HPDE6-E6E7 (cell line): ENCODE data around the gene LPIN3.
"Not testable (repeated sequence)": the region's sequence is repeated elsewhere in the genome, so short reads cannot be mapped to it uniquely, and the experiment has no call there.

ENCODE experiments used
- DNase-seq: peaks from one replicate; pipeline ENCODE4 v3.0.0; 2011; ENCODE audit warnings: missing footprints; ENCODE audit errors: extremely low spot score

The LPIN3 gene, protein sequence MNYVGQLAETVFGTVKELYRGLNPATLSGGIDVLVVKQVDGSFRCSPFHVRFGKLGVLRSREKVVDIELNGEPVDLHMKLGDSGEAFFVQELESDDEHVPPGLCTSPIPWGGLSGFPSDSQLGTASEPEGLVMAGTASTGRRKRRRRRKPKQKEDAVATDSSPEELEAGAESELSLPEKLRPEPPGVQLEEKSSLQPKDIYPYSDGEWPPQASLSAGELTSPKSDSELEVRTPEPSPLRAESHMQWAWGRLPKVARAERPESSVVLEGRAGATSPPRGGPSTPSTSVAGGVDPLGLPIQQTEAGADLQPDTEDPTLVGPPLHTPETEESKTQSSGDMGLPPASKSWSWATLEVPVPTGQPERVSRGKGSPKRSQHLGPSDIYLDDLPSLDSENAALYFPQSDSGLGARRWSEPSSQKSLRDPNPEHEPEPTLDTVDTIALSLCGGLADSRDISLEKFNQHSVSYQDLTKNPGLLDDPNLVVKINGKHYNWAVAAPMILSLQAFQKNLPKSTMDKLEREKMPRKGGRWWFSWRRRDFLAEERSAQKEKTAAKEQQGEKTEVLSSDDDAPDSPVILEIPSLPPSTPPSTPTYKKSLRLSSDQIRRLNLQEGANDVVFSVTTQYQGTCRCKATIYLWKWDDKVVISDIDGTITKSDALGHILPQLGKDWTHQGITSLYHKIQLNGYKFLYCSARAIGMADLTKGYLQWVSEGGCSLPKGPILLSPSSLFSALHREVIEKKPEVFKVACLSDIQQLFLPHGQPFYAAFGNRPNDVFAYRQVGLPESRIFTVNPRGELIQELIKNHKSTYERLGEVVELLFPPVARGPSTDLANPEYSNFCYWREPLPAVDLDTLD

DNA sequence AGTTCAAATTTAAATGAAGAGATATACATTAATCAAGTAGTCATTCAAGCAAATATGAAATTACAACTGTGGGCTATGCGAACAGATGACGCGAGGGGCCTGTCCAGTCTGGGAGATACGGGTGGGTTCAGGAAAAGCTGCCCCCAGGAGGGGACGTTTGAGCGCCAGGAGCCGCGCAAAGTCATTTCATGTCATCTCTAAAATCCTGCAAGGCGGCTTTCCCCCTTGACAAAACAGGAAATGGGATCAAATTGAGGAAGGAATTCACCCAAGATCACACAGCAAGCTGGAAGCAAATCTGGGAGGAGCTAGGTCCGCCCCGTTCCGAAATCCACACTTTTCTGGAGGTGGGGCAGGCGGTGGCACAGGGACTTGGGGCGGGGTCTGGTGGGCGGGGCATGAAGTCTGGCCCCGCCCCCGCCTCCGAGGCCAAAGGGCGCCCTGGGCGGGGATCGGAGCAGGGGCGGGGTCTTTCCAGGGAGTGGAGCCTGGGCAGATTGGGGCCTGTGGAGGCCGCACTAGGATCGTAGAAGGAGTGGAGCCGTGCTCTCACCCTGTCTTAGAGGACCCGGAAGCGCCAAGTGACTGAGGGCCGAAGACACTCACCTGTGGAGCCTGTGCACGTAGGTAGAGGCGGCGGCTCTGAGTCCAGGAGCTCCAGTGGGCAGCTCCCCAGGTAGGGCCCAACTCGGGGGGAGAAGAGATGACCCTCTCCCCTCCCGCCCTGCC, at the start of gene LPIN3:
TSS of gene LPIN3 (plus strand) at position 495 of the 729 bp plus-strand sequence. CDS start 4,983 bp downstream, outside the sequence.
- peak; percentile 100 for DNase-seq

DNA sequence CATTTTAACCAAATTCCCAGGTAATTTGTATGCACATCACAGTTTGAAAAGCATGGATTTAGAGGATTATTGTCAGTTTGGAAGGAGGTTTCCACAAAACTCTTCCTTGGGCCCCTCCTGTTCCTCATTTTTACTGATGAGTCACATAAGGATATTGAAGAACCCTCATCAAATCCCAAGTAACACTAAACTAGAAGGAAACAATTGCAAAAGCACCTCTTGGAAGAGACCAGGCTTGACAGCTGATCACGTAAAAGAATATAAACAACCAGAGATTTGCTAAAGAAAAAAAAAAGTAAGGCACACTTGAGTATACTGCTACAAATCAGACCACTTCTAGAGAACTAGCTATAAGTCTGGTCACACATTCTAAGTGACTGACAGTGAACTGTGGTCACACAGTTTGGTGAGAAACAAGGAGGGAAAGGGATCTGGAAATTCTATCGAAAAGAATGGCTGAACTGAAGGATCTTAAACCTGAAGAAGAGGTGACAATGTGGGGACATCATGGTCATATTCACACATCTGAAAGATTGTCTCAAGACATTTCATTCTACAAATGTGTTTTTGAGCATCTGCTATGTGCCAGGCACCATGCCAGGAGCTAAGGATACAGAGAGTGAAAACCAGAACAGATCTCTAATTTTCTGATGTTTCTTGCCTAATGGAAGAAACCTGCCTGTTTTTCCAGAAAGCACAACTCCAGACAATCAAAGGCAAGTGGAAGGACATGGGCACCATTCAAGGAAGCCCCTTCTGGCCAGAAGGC, 47.2 kb upstream of the LPIN3 start:
- no peak for DNase-seq

- no peak for DNase-seq
Measured at GRCh38 chr20:41299899-41300298, 40.7 kb upstream of the LPIN3 start.

GRCh38 chr20:41300383-41300782, 40.2 kb upstream of the LPIN3 start:
- no peak for DNase-seq

DNA sequence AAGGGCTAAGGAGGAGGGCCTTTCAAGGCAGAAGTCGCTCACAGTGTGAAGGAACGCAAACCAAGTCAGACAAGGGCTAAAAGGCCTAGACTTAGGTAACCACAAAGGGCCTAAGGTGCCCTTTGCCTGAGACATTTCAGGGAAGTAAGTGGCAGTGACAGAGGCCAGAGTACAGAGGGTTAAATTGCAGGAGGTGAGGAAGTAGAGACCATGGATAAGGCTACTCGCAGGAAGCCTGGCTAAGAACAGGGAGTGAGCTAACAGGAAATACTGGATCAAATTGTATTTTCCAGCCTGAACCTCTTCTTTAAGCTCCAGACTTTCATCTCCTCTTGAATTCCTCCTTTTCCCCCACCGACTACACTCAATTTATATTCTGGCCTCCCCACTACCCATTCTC, 39.7 kb upstream of the LPIN3 start:
- DNase-seq: no peak

- DNase-seq: no peak
Measured at GRCh38 chr20:41304002-41304401, 36.6 kb upstream of the LPIN3 start.

- DNase-seq: no peak
Measured at GRCh38 chr20:41304424-41305079, 36.1 kb upstream of the LPIN3 start.

GRCh38 chr20:41306061-41306727, 34.4 kb upstream of the LPIN3 start:
- no peak for DNase-seq

GRCh38 chr20:41307021-41307420, 33.6 kb upstream of the LPIN3 start:
- no peak for DNase-seq

- DNase-seq: no peak
Measured at GRCh38 chr20:41308290-41308711, 32.3 kb upstream of the LPIN3 start.

- DNase-seq: no peak
Measured at GRCh38 chr20:41308726-41309413, 31.8 kb upstream of the LPIN3 start.

DNA sequence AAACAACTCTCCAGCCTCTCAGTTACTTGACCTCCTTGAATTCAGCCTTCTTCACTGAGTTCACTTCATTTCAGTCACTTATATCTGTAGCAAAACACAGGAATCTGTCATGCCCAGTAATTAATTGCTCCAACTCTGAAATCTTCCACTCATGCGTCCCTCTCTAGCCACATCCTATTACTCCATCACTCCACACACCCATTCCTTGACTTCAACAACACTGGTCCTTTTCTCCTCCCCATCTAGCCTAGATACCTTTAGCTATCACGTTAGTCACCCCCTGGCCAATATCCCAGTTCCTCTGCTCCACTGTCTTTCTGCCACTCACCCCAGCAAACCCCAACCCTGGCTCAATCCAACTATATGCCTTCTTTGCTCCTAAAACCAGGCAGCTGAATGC, 30.8 kb upstream of the LPIN3 start:
- no peak for DNase-seq

GRCh38 chr20:41312009-41312408, 28.6 kb upstream of the LPIN3 start:
- not testable (repeated sequence) for DNase-seq

DNA sequence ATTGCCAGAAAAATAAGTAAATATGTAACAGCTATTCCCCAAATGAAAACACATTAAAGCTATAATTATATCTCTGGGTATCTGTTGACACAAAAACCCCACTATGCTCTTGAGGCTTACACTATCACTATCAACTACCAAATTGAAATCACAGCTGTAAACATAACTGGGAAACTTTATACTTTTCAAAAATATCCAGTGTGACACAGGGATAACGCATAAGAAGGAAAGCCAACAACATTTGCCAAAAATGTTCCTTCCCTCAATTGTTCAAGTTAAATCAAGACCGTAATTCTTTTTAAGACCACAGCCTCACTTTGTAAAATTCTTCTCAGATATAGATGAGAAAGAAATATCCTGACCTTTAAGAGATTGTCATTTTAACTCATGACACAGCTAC, 26.2 kb upstream of the LPIN3 start:
- no peak for DNase-seq

DNA sequence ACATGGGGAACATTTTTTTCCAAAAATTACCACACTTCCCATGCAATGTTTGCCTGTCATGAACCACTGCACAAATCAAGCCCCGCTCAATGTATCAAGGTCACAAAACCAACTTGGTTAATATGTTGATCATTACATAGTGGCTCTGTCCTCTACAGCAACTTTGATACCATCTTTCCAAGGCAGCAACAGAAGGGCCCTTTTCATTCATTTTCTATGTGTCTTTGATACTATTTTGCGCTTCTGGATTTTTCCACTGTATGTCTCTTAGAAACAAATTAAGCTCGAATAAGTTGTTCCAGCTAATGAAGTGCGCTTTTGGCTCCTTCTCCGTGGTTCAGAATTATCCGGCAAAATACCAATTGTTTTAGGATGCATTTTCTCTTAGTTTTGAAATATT, 24.6 kb upstream of the LPIN3 start:
- no peak for DNase-seq

GRCh38 chr20:41316602-41317545, 23.7 kb upstream of the LPIN3 start:
- DNase-seq: peak; percentile 90

DNA sequence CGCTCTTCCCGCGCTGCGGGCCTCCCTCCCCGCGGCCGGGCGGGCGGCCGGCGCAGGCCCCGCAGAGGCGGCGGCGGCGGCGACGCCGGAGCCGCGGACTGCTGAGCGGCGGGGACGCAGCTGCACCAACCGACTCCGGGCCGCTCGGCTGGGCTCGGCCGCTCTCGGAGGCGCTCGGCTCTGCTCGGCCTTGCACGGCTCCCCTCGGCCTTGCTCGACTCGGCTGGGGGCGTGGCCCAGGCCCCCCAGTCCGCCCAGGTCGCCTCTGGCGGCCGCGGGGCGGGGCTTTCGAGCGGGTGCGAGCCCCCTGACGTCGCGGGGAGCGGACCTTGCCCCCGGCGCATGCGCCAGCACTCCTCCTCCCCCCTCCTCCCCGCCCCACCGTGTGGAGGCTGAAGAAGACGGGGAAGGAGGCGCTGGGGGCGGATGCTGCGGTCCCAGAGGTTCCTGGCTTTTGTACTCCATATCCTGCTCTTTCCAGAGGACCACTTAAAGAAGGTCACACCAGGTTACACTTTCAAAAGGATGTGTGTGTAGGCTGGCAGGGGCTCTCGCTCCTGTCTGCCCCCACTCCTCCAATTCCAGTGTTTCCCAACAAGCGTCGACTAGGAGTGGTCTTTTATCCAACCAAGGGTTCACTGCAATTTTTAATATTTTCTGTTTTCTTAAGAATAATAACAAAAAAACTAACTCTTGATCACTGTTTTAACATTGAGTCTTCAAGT, 22.9 kb upstream of the LPIN3 start, which contains the start of gene ZHX3:
TSS of gene ZHX3 (minus strand) at position 186 of the 725 bp plus-strand sequence. CDS start 112,815 bp downstream, outside the sequence.
- peak; percentile 99 for DNase-seq

DNA sequence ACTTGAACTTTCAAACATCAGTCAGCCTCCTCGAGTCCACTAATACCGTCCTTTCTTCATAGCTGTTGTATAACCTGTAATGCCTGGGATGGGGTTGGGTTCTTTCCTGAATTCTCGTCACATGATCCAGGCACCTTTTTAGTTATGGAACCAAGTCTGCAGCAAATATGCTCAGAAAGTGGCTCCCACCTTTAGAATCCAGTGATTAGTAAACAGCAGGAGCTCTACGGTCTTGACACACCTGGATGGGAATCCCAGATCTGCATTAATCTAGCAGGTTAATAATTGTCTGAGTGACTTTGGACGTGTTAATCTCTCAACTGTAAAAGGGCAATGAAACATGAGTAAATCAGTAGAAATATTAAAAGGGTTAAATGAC, 22.4 kb upstream of the LPIN3 start:
- no peak for DNase-seq
